NCI-H748 (cell line): Measurements from ENCODE around the gene HAL.

Experiments used
- DNase-seq: peaks from one replicate; lab custom pipeline; 2025; ENCODE audit not compliant: unreplicated experiment; lab: John Stamatoyannopoulos, UW

Gene HAL

DNA sequence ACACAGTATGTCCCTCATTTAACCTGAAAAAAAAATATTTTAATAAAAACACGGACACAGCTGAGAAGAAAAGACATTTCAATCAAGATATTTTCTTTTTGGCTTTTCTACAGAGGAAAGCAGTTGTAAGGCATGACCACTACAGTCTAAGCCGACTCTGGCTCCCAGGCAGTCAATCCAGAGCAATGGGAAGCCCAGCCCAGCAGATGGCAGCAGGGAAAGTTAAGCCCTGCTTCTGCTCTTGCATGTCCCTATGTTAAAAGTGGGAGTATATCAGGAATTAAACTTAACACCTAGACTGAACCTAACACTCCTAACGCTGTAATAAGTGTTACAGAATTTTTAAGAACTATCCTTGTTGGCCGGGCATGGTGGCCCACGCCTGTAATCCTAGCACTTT, 19.5 kb upstream of the HAL start:
- DNase-seq: peak; percentile 3

GRCh38 chr12:96014943-96015599, 18.9 kb upstream of the HAL start:
- no peak for DNase-seq

GRCh38 chr12:96007729-96008128, 11.6 kb upstream of the HAL start:
- DNase-seq: peak; percentile 82

GRCh38 chr12:96006727-96007126, 10.6 kb upstream of the HAL start:
- DNase-seq: no peak

DNA sequence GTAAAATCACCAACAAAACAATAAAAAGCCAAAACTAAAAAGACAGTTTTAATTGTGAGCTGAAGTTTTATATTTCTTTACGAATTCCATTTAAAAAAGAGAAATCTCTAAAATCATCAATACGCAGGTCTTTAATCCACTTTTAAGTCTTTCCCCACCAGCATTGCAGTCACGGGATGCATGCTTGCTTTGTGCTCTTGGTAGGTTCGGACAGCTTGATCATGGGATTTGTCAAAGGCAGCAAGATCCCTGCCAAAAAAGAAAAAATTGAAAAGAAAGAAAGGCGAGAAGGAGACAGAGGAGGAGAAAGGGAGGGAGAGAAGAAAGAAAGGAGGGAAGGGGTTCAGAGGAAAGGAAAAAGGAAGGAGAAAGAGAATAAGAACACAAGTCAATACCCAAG, 4.7 kb upstream of the HAL start:
- DNase-seq: no peak

DNA sequence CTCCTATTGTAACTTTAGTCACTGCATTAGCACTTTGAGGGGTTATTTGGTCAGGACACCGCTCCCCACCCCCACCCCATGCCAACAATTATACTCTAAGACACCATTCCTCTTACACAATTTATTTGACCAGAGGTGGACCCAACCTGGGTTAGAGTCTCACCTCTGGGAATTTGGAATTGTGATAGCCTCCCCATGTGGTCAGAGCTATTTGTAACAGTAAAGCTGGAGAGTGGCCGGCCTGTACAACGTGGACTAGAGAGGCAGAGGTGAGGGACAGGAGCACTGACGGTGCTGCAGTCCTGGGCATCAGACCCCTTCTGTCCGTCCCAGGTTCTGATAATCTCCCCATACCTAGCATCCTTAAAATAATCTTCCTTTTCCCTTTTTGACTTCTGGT, 3.3 kb upstream of the HAL start:
- no peak for DNase-seq

DNA sequence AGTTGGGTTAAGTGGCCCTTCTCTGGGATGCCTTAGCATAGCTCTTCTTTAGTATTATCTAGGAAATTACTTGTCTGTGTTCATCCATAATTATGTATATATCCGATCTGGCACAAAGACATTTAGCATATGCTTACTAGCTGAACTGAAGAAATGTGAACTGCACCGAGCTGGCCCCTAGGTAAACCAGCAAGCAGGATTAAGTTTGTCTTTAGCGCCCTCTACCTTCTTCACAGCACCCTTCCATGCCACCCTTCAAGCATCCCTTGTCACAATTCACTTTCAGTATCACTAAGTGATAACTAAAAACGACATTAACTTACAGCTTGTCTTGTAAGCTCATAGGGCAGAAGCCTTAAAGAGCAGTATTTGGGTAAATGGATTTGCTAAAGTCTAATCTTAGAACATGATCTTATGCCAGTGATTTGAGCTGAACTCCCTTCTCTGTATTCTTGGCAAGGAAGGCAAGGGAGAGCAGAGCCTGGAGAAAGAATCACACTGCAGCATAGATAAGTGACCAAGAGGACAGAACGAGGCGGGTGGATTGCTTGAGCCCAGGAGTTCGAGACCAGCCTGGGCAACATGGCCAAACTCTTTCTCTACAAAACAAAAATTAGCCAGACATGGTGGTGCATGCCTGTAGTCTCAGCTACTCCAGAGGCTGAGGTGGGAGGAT, 2.6 kb upstream of the HAL start:
- DNase-seq: peak; percentile 74

DNA sequence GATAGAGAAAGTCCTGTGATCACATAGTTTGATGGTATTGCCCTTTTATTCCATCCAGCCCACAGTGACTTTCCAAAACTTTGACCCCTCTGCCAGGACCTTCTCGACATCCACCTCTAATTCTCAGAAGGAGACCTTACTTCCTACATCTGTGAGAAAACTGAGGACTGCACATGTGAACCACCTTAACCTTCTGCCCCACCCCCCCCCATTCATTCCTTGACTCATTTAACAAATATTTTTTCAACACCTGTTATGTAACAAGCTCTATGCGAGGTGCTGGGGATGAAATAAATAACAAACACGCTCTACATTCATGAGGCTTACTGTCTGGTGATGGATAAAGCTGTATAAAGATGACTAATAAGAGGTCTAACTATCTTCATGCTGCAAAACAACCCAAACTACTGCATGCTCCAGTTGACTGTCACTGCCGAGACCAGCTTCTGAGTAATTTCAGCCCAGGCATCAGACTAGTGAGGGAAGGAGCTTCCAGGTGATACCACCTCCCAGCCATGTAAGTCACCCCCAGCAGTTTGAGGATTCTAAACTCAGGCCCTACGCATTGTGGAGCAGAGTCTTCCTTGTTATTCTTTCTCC, 1.9 kb upstream of the HAL start:
- DNase-seq: no peak

GRCh38 chr12:95997276-95997675, 1.1 kb upstream of the HAL start:
- no peak for DNase-seq

GRCh38 chr12:95995238-95996031, 709 bp downstream of the HAL start:
- peak; percentile 70 for DNase-seq

DNA sequence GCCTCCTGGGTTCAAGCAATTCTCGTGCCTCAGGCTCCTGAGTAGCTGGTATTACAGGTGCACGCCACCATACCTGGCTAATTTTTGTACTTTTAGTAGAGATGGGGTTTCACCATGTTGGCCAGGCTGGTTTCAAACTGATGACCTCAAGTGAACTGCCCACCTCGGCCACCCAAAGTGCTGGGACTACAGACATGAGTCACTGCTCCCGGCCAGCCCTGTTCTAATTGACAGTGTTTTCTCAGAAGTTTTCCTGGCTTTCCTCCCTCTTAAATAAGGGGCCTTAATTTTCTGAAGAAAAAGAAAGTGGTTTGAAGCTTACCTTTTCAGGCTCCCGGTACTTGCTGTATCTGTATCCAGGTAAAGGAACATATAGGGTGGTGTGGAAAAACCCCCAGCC, 1.7 kb downstream of the HAL start:
- no peak for DNase-seq

GRCh38 chr12:95993907-95994306, 2.2 kb downstream of the HAL start:
- no peak for DNase-seq

- DNase-seq: no peak
Measured at GRCh38 chr12:95990136-95990535, 6.0 kb downstream of the HAL start.

GRCh38 chr12:95989504-95990123, 6.5 kb downstream of the HAL start:
- DNase-seq: no peak

DNA sequence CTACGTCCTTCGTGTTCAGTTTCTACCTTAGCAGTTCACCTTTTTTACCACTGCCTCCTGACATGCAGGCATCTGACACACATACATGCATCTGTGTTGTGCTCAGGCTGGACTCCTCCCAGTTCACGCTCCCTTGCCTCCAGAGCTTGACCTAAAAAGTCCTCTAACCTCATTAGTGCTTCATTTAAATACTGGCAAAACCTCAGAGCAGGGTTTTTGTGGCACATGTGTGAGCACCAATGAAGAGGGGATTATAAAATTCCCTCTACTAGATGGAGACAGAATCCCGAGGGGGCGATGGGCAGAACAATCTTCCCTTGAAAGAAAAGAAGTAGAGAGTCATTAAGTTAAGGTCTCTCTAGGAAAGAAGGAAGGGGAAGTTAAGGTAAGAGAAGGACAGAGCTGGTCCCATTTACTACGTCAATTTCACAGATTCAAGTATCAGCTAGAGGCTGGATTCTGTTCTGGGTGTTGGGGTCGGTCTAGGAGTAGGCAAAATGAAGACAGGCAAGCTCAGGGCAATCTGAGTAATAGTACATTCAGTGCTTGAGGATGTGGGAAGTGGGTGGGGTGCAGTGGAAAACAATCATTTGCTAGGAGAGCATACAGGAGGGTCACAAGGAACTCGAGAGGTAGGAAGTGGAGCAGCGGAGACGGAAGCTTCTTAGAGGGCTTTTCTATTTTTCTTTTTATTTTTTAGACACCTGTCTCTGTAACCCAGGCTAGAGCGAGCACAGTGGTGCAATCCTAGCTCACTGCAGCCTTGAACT, 7.5 kb downstream of the HAL start:
- no peak for DNase-seq

DNA sequence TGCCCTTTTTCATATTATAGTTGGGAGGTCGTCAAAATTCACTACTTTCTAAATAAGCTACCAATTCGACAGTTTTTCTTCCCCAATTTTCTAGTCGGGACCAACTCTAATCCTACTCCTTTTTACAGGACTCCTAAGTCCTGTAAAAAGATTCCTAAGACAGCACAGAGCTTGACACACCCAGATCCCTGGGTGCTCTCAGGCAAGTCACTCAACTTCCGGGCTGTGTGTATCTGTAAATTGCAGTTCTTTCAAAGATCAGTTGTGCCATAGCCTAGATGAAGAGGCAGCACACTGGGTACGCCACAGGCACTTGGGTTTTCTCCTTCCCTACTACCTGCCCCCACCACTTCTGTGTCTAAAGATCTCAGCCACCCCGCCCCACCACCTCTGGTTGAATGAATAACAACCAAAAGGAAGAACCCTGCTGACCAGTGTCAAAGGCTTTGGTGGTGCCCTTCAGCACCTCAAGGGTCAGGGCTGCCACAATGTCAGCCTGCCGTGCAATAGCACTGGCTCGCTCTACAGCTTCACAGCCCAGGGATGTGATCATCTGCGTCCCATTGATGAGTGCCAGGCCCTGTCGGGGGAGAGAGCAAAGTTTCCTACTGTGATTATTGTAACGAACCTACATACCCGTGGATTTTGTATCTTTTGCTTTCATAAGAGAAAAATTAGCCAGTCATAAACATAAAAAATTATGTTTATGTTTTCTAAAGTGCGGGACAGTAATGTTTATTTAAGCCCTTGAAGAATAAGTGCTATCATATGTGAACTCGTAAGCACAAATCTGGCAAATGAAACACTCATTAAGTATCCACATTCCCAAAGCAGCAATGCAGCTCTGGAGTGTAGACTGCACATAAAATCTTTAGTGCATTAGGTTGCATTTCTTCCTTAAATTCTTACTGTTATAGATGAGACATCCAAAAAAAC, 9.2 kb downstream of the HAL start:
- no peak for DNase-seq

GRCh38 chr12:95984682-95985081, 11.5 kb downstream of the HAL start:
- no peak for DNase-seq

GRCh38 chr12:95982602-95983001, 13.5 kb downstream of the HAL start:
- no peak for DNase-seq

GRCh38 chr12:95980437-95980836, 15.7 kb downstream of the HAL start:
- no peak for DNase-seq
